Nephron (organoid): ENCODE measurements around the gene RNF225.
A peak's percentile ranks its signal among the peaks of the same experiment; 100 is the strongest.

Experiments
- H3K27ac Mint-ChIP-seq, 3 experiments: 2 replicates each; pipeline ENCODE4 v1.8.0; 2020; ENCODE audit warnings: mixed read lengths in 3 of 3, mild to moderate bottlenecking in 2 of 3, moderate library complexity in 1 of 3
- H3K27me3 Mint-ChIP-seq: 2 replicates; pipeline ENCODE4 v1.8.0; 2021; ENCODE audit warnings: low read depth, mild to moderate bottlenecking, moderate library complexity, mixed read lengths
- H3K36me3 Mint-ChIP-seq: 2 replicates; pipeline ENCODE4 v1.8.0; 2020; ENCODE audit warnings: low read depth, mixed read lengths
- H3K4me1 Mint-ChIP-seq: 2 replicates; pipeline ENCODE4 v1.8.0; 2020; ENCODE audit warnings: mixed read lengths
- H3K4me3 Mint-ChIP-seq, 3 experiments: 2 replicates each; pipeline ENCODE4 v1.8.0; 2020; ENCODE audit warnings: mild to moderate bottlenecking in 3 of 3, mixed read lengths in 3 of 3, moderate library complexity in 2 of 3
- H3K9me3 Mint-ChIP-seq: 2 replicates; pipeline ENCODE4 v1.8.0; 2020; ENCODE audit warnings: mixed read lengths
- CTCF ChIP-seq, 3 experiments: fragments of 200-600 bp; sonication (generic); IDR thresholded peaks; one replicate each; pipeline ENCODE4 v1.5.0; 2021; ENCODE audit warnings: antibody characterized with exemption in 3 of 3; ENCODE audit not compliant: unreplicated experiment in 3 of 3

RNF225 gene

GRCh38 chr19:58417071-58417470 is 21.6 kb downstream of the RNF225 start:
- Mint-ChIP-seq H3K4me3 (no peak overlapping the region), H3K27ac (no peak overlapping the region), H3K27me3 (no peaks in the 10 kb centered on the region), H3K36me3 (peaks cover 69% of the 10 kb centered on the region), H3K4me1 (no peaks in the 10 kb centered on the region), H3K9me3 (peaks cover 21% of the 10 kb centered on the region)
- no peak for TF ChIP-seq CTCF (IDR thresholded peaks at IDR 0.05; ENCODE audit: unreplicated experiment in 3 of 3)

GRCh38 chr19:58428617-58429016 is 33.2 kb downstream of the RNF225 start:
- H3K4me3 Mint-ChIP-seq, result no peak overlapping the region
- H3K9me3 Mint-ChIP-seq, result peaks cover 74% of the 10 kb centered on the region
- H3K4me1 Mint-ChIP-seq, result no peaks in the 10 kb centered on the region
- no peaks in the 10 kb centered on the region for H3K27me3 Mint-ChIP-seq
- no peak overlapping the region for H3K27ac Mint-ChIP-seq
- H3K36me3 Mint-ChIP-seq, result peaks cover 89% of the 10 kb centered on the region
- TF ChIP-seq CTCF (IDR thresholded peaks at IDR 0.05; ENCODE audit: unreplicated experiment in 3 of 3), result no peak

GRCh38 chr19:58429745-58430144 is 34.3 kb downstream of the RNF225 start:
- Mint-ChIP-seq H3K36me3 (peaks cover 90% of the 10 kb centered on the region), H3K4me1 (no peaks in the 10 kb centered on the region), H3K27ac (no peak overlapping the region), H3K9me3 (peaks cover 78% of the 10 kb centered on the region), H3K4me3 (no peak overlapping the region), H3K27me3 (no peaks in the 10 kb centered on the region)
- no peak for TF ChIP-seq CTCF (IDR thresholded peaks at IDR 0.05; ENCODE audit: unreplicated experiment in 3 of 3)

- Mint-ChIP-seq H3K9me3 (peaks cover 88% of the 10 kb centered on the region), H3K4me1 (no peaks in the 10 kb centered on the region), H3K27ac (no peak overlapping the region), H3K27me3 (peaks cover 3% of the 10 kb centered on the region), H3K4me3 (no peak overlapping the region), H3K36me3 (peaks cover 98% of the 10 kb centered on the region)
- no peak for TF ChIP-seq CTCF (IDR thresholded peaks at IDR 0.05; ENCODE audit: unreplicated experiment in 3 of 3)
These were observed 38.8 kb downstream of the RNF225 start for GRCh38 chr19:58434217-58434616.

- no peak for TF ChIP-seq CTCF (IDR thresholded peaks at IDR 0.05; ENCODE audit: unreplicated experiment in 3 of 3)
- Mint-ChIP-seq H3K27me3 (peaks cover 31% of the 10 kb centered on the region), H3K36me3 (peaks cover 54% of the 10 kb centered on the region), H3K4me1 (peaks cover 6% of the 10 kb centered on the region), H3K27ac (peak within 1 kb of the TSS; percentile 68 to 83 (median 75)), H3K4me3 (peak within 1 kb of the TSS; percentile 89 to 92 (median 90)), H3K9me3 (peaks cover 66% of the 10 kb centered on the region)
These were observed 44.4 kb downstream of the RNF225 start, which contains the start of gene ZNF132 for GRCh38 chr19:58439576-58440554. ZNF132 (minus strand) TSS chr19:58440153; CDS start chr19:58439821, 332 bp downstream.
